Measurements from ENCODE around the gene RAB40A. TPM values are rescaled to one million over a fixed set of nuclear protein-coding genes. Genes with fewer than 3 reads are reported as not detected.

Gene RAB40A
- total RNA-seq (ENCODE audit: unreplicated experiment): 0.36 TPM
- long read RNA-seq: 0 reads

- Mint-ChIP-seq H3K4me3 (ENCODE audit: unreplicated experiment) (no peak within 1 kb of the TSS), H3K27ac (ENCODE audit: unreplicated experiment) (no peak within 1 kb of the TSS)
Measured at GRCh38 chrX:103519389-103519788, at the start of gene RAB40A. RAB40A (minus strand) TSS chrX:103519489; CDS start chrX:103500756, 18,733 bp downstream.

GRCh38 chrX:103565752-103566151 lies 46.5 kb upstream of the RAB40A start:
- DNase-seq (ENCODE audit: low spot score): no peak
- no peak for TF ChIP-seq CTCF (IDR thresholded peaks at IDR 0.05; ENCODE audit: unreplicated experiment)
- Mint-ChIP-seq H3K36me3 (ENCODE audit: low read depth, unreplicated experiment) (no peaks in the 10 kb centered on the region), H3K27ac (ENCODE audit: unreplicated experiment) (no peak overlapping the region), H3K27me3 (ENCODE audit: unreplicated experiment) (no peaks in the 10 kb centered on the region), H3K4me1 (ENCODE audit: unreplicated experiment) (no peaks in the 10 kb centered on the region), H3K4me3 (ENCODE audit: unreplicated experiment) (no peak overlapping the region), H3K9me3 (ENCODE audit: unreplicated experiment) (no peaks in the 10 kb centered on the region)

More at GRCh38 chrX:103519389-103519788, at the start of gene RAB40A:
- Mint-ChIP-seq H3K36me3 (ENCODE audit: low read depth, unreplicated experiment) (no peaks in the 10 kb centered on the region), H3K27me3 (ENCODE audit: unreplicated experiment) (no peaks in the 10 kb centered on the region), H3K4me1 (ENCODE audit: unreplicated experiment) (no peaks in the 10 kb centered on the region), H3K9me3 (ENCODE audit: unreplicated experiment) (no peaks in the 10 kb centered on the region)
- TF ChIP-seq CTCF (IDR thresholded peaks at IDR 0.05; ENCODE audit: unreplicated experiment): no peak
- DNase-seq (ENCODE audit: low spot score): no peak

- Mint-ChIP-seq H3K27me3 (ENCODE audit: unreplicated experiment) (no peaks in the 10 kb centered on the region), H3K4me1 (ENCODE audit: unreplicated experiment) (no peaks in the 10 kb centered on the region), H3K27ac (ENCODE audit: unreplicated experiment) (no peak overlapping the region), H3K4me3 (ENCODE audit: unreplicated experiment) (no peak overlapping the region), H3K36me3 (ENCODE audit: low read depth, unreplicated experiment) (no peaks in the 10 kb centered on the region), H3K9me3 (ENCODE audit: unreplicated experiment) (no peaks in the 10 kb centered on the region)
- TF ChIP-seq CTCF (IDR thresholded peaks at IDR 0.05; ENCODE audit: unreplicated experiment): no peak
- no peak for DNase-seq (ENCODE audit: low spot score)
Measured at GRCh38 chrX:103565197-103565596, 45.9 kb upstream of the RAB40A start.

GRCh38 chrX:103562801-103563200 lies 43.5 kb upstream of the RAB40A start:
- Mint-ChIP-seq H3K27me3 (ENCODE audit: unreplicated experiment) (no peaks in the 10 kb centered on the region), H3K4me3 (ENCODE audit: unreplicated experiment) (no peak overlapping the region), H3K36me3 (ENCODE audit: low read depth, unreplicated experiment) (no peaks in the 10 kb centered on the region), H3K27ac (ENCODE audit: unreplicated experiment) (no peak overlapping the region), H3K4me1 (ENCODE audit: unreplicated experiment) (no peaks in the 10 kb centered on the region), H3K9me3 (ENCODE audit: unreplicated experiment) (no peaks in the 10 kb centered on the region)
- TF ChIP-seq CTCF (IDR thresholded peaks at IDR 0.05; ENCODE audit: unreplicated experiment): no peak
- no peak for DNase-seq (ENCODE audit: low spot score)

- Mint-ChIP-seq H3K4me3 (ENCODE audit: unreplicated experiment) (no peak overlapping the region), H3K27ac (ENCODE audit: unreplicated experiment) (no peak overlapping the region)
- no peak for TF ChIP-seq CTCF (IDR thresholded peaks at IDR 0.05; ENCODE audit: unreplicated experiment)
Measured at GRCh38 chrX:103560256-103560655, 41.0 kb upstream of the RAB40A start.

More at GRCh38 chrX:103560256-103560655, 41.0 kb upstream of the RAB40A start:
- no peaks in the 10 kb centered on the region for H3K27me3 Mint-ChIP-seq (ENCODE audit: unreplicated experiment)
- no peaks in the 10 kb centered on the region for H3K9me3 Mint-ChIP-seq (ENCODE audit: unreplicated experiment)
- no peak for DNase-seq (ENCODE audit: low spot score)
- H3K36me3 Mint-ChIP-seq (ENCODE audit: low read depth, unreplicated experiment): no peaks in the 10 kb centered on the region
- no peaks in the 10 kb centered on the region for H3K4me1 Mint-ChIP-seq (ENCODE audit: unreplicated experiment)
